GM21825 (cell line): ENCODE data around the gene HAS3.
"Not testable (repeated sequence)": the region's sequence is repeated elsewhere in the genome, so short reads cannot be mapped to it uniquely, and the experiment has no call there.

Experiments
- ATAC-seq: cut with Tn5 transposase; IDR thresholded peaks from one replicate; pipeline ENCODE4 v1.9.1; 2021; ENCODE audit warnings: mild to moderate bottlenecking, moderate library complexity; ENCODE audit not compliant: unreplicated experiment

The HAS3 gene

DNA sequence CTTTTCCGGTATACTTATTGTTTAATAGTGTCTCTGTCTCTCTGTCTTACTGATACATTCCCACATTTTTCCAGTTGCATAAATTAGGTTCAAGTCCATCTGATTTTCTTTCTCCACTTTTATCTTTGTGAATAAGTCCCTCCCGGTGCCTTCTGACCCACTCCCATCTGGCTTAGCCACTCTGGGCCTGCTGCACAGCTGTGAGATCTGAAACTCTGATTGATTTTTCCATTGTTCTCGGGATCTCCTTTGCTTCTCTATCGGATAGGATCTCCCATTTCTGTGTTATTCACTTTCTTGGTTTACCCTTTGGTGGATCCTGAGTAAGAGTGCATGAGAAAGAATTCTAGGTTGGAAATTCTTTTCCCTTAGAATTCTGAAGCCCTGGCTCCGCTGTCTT, 35.6 kb downstream of the HAS3 start:
- ATAC-seq, result no peak

DNA sequence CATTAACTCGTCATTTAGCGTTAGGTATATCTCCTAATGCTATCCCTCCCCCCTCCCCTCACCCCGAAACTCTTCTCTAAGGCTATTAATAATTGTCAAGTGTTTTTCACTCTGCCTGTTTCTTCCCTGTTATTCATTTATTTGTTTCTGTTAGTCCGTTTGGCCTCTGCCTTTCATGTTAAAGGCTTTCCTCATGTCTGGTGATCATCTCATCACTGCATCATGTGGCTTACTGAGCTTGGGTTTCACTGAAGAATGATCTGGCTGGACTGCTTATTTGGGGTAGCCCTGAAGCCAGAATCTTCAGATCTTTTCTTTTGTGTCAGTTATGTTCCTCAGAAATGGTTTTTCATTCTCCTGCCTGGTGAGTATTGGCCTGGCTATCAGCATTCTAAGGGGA, 36.5 kb downstream of the HAS3 start:
- no peak for ATAC-seq

DNA sequence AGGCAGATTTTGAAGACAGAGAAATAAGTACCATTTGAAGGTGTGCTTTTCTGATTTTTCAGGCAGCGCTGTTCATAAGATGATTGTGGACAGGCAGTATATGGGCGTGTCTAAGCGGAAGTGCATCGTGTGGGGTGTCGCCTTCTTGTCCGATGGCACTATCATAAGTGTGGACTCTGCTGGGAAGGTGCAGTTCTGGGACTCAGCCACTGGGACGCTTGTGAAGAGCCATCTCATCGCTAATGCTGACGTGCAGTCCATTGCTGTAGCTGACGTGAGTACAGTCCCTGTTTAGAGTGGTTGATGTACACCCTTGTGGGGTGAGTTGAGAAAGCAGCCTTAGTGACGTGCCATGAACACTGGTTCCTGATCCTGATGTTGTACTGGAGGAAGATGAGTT, 37.7 kb downstream of the HAS3 start:
- ATAC-seq, result no peak

DNA sequence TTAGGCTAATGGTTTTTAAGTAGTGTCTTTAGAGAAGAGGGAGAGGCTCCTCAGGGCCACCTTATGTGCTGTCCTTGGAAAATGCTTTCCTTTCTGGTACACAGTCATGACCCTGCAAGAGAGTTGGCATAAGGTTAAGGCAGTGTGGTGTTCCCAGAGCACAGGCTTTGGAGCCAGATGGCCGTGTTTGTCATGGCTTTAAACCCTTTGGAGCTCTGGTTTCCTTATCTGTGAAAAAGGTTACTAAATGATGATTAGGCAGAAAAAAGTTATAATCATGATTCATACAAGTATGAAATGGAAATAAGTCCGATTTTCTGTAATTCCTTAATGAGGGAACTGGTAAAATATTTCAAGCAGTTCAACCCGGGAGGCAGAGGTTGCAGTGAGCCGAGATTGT, 40.2 kb downstream of the HAS3 start:
- no peak for ATAC-seq

DNA sequence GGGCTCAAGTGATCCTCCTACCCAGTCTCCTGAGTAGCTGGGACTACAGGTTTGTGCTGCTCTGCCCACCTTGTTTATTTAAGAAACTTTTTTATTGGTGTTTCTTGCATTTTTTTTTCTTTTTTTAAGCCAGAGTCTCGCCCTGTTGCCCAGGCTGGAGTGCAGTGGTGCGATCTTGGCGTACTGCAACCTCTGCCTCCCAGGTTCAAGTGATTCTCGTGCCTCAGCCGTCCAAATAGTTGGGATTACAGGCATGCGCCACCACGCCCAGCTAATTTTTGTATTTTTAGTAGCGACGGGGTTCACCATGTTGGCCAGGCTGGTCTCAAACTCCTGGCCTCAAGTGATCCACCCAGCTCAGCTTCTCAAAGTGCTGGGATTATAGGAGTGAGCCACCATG, 44.2 kb downstream of the HAS3 start:
- not testable (repeated sequence) for ATAC-seq

DNA sequence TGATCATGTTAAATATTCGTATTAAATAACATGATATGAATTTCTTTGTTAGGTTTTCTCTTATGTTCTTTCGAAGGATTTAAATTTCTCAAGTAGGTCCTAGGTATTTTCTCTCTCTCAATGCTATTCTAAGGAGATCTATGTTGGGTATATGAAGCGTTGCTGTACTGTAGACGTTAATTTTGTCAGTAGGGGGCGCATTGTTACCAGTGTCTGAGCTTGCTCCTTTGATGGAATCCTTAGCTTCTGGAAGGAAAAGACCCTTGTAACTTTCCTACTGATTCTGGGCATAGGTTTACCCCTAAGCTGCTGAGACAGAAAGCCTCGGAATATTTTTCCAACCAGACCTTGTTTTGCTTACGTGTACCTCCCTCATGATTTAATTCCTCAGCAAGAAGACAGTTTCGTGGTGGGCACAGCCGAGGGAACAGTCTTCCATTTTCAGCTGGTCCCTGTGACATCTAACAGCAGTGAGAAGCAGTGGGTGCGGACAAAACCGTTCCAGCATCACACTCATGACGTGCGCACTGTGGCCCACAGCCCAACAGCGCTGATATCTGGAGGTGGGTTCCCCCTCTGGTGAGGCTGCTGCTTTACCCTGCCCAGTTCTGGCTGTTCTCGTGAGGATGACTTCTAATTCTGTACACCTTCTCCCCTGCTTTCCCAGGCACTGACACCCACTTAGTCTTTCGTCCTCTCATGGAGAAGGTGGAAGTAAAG, 44.9 kb downstream of the HAS3 start:
- no peak for ATAC-seq

DNA sequence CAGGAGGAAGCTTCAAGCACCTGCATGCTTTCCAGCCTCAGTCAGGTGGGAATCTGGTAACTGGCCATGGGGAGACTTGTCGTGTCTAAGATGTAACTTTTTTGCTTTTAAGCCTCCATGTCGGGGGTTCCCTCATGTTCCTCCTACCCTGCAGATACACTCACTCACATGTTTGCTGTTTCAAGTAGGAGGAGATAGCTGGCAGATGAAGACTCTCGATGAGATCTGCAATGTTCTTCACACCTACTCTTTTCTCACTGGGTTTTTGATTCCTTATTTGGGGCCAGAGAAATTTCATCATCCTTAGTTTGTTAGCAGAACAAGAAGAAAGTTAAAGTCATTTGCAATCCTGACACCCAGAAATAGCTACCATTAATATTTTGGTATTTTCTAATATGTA, 51.7 kb downstream of the HAS3 start:
- no peak for ATAC-seq

DNA sequence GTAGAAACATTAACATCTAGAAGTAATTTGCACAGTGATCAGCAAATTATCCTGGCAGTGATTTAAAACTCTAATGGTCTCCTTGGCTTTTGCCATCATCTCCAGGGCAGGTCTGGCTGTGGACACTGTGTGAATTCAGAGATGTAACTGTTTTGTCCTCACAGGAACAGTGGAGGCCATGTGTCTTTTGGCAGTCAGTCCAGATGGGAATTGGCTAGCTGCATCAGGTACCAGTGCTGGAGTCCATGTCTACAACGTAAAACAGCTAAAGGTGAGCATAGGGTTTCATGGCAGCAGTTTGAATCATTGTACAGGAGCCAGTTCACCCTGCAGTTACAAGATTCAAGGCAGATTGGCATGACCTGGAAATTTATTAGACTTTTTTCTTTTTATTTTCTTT, 54.7 kb downstream of the HAS3 start:
- no peak for ATAC-seq

DNA sequence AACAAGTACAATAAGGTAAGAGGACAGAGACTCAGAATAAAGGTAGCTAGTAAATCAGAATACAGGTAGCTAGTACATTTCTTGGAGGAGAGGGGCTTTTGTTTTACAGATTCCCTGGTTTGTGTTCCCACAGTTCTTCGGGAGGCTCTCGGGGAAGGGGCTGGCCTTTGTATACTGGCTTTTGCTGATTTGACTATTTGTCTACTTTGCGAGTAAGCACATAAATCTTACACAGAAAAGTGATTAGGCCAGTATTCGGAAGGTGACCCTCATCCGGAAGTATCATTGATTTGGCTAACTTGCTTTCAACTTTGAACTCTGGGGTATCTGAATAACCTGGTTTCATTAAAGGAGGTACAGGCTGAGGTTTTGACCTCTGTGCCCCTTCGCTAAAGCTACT, 60.1 kb downstream of the HAS3 start:
- ATAC-seq, result no peak

DNA sequence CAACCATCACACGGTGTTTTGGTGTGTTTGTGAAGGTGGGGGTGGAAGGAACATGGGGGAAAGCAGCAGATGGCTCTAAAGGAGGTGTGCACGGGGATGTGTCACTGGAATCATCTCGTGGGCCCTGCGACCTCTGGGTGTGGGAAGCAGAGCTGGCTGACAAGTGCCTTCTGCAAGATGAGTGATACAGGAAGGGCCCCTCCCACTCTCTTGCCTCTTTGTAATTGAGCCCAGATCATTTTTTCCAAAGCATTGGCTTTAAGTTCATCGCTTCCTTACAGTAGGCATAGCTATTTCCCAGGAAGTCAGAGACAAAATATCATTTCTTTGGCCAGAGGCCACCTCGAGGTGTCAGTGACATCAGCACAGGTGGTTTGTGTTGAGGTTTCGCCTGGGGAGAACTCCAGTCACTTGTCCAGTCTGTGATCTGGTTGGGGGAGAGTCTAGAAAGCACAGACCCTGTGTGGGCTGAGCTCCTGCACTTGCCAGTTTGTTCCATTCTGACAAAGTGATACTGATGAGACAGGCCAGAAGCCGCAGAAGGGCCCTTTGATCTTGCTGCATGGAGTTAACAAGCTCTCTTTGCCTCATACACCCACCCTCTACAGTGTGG, 60.9 kb downstream of the HAS3 start:
- ATAC-seq, result no peak

DNA sequence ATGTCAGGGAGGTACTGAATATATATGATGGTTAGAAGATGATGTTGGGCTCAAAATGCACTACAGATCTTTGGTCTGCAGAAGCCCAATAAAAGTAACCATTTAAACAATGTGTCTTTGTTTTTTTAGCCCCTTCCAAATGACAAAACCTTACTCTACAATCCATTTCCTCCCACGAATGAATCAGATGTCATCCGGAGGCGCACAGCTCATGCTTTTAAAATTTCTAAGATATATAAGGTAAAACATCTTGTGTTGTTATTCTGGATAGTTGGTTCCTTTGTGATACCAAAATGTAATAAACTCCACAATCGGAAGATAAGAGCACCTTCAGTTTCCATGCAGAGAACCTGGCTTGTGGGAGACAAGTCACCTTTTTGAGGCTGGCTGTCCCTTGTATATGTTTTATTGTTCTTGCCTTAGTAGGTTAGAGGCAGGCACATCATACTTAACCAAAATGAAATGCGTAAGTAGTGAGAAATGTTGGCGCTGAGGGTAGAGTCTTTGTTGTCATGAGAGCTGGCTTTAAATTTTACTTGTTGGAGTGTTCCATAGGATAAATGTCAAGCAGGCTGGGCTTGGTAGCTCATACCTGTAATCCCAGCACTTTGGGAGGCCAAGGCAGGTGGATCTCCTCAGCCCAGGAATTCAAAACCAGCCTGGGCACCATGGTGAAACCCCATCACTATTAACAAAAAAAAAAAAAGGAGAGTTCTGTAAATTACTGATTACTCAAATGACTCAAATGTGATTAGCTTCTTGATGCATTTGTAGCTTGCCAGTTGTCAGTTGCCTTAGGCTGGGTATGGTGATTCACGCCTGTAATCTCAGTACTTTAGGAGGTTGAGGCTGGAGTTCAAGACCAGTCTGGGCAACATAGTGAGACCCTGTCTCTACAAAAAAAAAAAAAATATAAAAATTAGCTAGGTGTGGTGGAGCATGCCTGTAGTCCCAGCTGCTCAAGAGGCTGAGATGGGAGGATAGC, 61.8 kb downstream of the HAS3 start:
- ATAC-seq, result no peak
